Liver (tissue), 9 donors: ENCODE measurements around the gene CACNA1E. TPM values are rescaled to one million over a fixed set of nuclear protein-coding genes. Genes with fewer than 3 reads are reported as not detected.

ENCODE experiments used
- DNase-seq: peaks from one replicate; pipeline ENCODE4 v3.0.0-alpha.2; 2017; ENCODE audit warnings: low spot score
- H3K27ac ChIP-seq, 2 donors: one replicate each; pipeline ENCODE4 v1.7.0; 2013; ENCODE audit warnings: inconsistent platforms in 2 of 2, low read length in 2 of 2, control low read depth in 1 of 2, low read depth in 1 of 2, mild to moderate bottlenecking in 1 of 2
- H3K27me3 ChIP-seq, 4 donors: one replicate each; pipeline versions ENCODE4 v1.6.1 to v1.7.0; 2013; ENCODE audit warnings: low read length in 3 of 4, inconsistent platforms in 1 of 4, mild to moderate bottlenecking in 1 of 4, moderate library complexity in 1 of 4; ENCODE audit not compliant: control insufficient read depth in 4 of 4, insufficient read depth in 4 of 4
- H3K36me3 ChIP-seq, 4 donors: one replicate each; pipeline versions ENCODE4 v1.6.1 to v1.7.0; 2013; ENCODE audit warnings: low read length in 3 of 4, mild to moderate bottlenecking in 3 of 4, low read depth in 1 of 4, moderate library complexity in 1 of 4; ENCODE audit not compliant: control insufficient read depth in 4 of 4, insufficient read depth in 3 of 4
- H3K4me1 ChIP-seq, 4 donors: one replicate each; pipeline versions ENCODE4 v1.6.1 to v1.7.0; 2013; ENCODE audit warnings: low read length in 3 of 4, mild to moderate bottlenecking in 3 of 4, moderate library complexity in 1 of 4; ENCODE audit not compliant: control insufficient read depth in 4 of 4, insufficient read depth in 4 of 4
- H3K4me3 ChIP-seq, 3 donors: one replicate each; pipeline versions ENCODE4 v1.6.1 to v1.7.0; 2013; ENCODE audit warnings: low read length in 3 of 3, control low read depth in 1 of 3, low read depth in 1 of 3, mild to moderate bottlenecking in 1 of 3
- H3K9ac ChIP-seq, 2 donors: one replicate each; pipeline ENCODE4 v1.7.0; 2013; ENCODE audit warnings: low read length in 2 of 2, mild to moderate bottlenecking in 2 of 2, moderate library complexity in 2 of 2, control low read depth in 1 of 2, low read depth in 1 of 2
- H3K9me3 ChIP-seq, 4 donors: one replicate each; pipeline versions ENCODE4 v1.6.1 to v1.7.0; 2013; ENCODE audit warnings: low read length in 3 of 4; ENCODE audit not compliant: control insufficient read depth in 4 of 4
- EGR1 ChIP-seq, 2 donors: IDR thresholded peaks; 2 replicates each; pipeline ENCODE4 v1.6.1; 2016 to 2018; ENCODE audit warnings: antibody characterized with exemption in 2 of 2, low read depth in 2 of 2
- FOXA1 ChIP-seq: IDR thresholded peaks from 2 replicates; pipeline ENCODE4 v1.6.1; 2016; ENCODE audit warnings: antibody characterized with exemption
- FOXA2 ChIP-seq: IDR thresholded peaks from 2 replicates; pipeline ENCODE4 v1.6.1; 2016; ENCODE audit warnings: antibody characterized with exemption
- GABPA ChIP-seq, 2 donors: IDR thresholded peaks in 1 of 2; conservative IDR thresholded peaks in 1 of 2; 2 replicates each; pipeline ENCODE4 v1.6.1; 2016; ENCODE audit warnings: antibody characterized with exemption in 2 of 2, mild to moderate bottlenecking in 1 of 2, moderate library complexity in 1 of 2
- HNF4G ChIP-seq: IDR thresholded peaks from 2 replicates; pipeline ENCODE4 v1.6.1; 2016; ENCODE audit warnings: antibody characterized with exemption
- JUND ChIP-seq, 2 donors: IDR thresholded peaks; 2 replicates each; pipeline ENCODE4 v1.6.1; 2016; ENCODE audit warnings: antibody characterized with exemption in 2 of 2
- NR2F2 ChIP-seq: IDR thresholded peaks from 2 replicates; pipeline ENCODE4 v1.6.1; 2016; ENCODE audit warnings: antibody characterized with exemption
- RAD21 ChIP-seq, 2 donors: IDR thresholded peaks; 2 replicates each; pipeline ENCODE4 v1.6.1; 2016; ENCODE audit warnings: antibody characterized with exemption in 2 of 2, mild to moderate bottlenecking in 2 of 2
- RXRA ChIP-seq, 2 donors: IDR thresholded peaks; 2 replicates each; pipeline ENCODE4 v1.6.1; 2017 to 2018; ENCODE audit warnings: antibody characterized with exemption in 2 of 2, mild to moderate bottlenecking in 1 of 2
- SP1 ChIP-seq: IDR thresholded peaks from 2 replicates; pipeline ENCODE4 v1.6.1; 2018; ENCODE audit warnings: antibody characterized with exemption, mild to moderate bottlenecking
- TAF1 ChIP-seq: conservative IDR thresholded peaks from 2 replicates; pipeline ENCODE4 v1.6.1; 2016; ENCODE audit warnings: antibody characterized with exemption, mild to moderate bottlenecking
- YY1 ChIP-seq: IDR thresholded peaks from 2 replicates; pipeline ENCODE4 v1.6.1; 2016; ENCODE audit warnings: antibody characterized with exemption, mild to moderate bottlenecking
- WGBS: extraction: QIAGEN DNeasy Blood & Tissue Kit; methylation state at CpG from one replicate; pipeline ENCODE4 v1.1.7; 2013; 5-methylcytosine and 5-hydroxymethylcytosine counted together
- polyA plus RNA-seq, 2 donors: library from polyadenylated mRNA; stranded (reverse) in 1 of 2; unstranded in 1 of 2; fragments of 200-250 nt in 1 of 2; fragments of >200 nt in 1 of 2; fragmentation: Nextera tagmentation in 1 of 2; extraction: Ambion mirVana in 1 of 2; gene quantifications; one replicate each; pipeline versions ENCODE4 v1.2.1 to v1.2.3, GENCODE V29; 2013 to 2015
- total RNA-seq, 2 donors: library from RNA; depleted of rRNA; stranded (reverse); fragments of >200 nt; gene quantifications; one replicate each; pipeline ENCODE4 v1.2.3, GENCODE V29; 2014
- TF ChIP-seq, protein P1 (sequence below): IDR thresholded peaks from 2 replicates; pipeline ENCODE4 v1.6.1; 2016; ENCODE audit warnings: antibody characterized with exemption
- TF ChIP-seq, protein P2 (sequence below): IDR thresholded peaks from 2 replicates; pipeline ENCODE4 v1.6.1; 2016; ENCODE audit warnings: antibody characterized with exemption
- TF ChIP-seq, protein P3 (sequence below): fragments of 150-350 bp; IDR thresholded peaks from 2 replicates; pipeline ENCODE4 v1.5.1; 2017; ENCODE audit warnings: improper control_type of control experiment, low read depth, low read length; ENCODE audit not compliant: missing input control
- TF ChIP-seq, protein P4 (sequence below): IDR thresholded peaks from 2 replicates; pipeline ENCODE4 v1.6.1; 2016; ENCODE audit warnings: antibody characterized with exemption, mild to moderate bottlenecking
- TF ChIP-seq, protein P5 (sequence below): IDR thresholded peaks from 2 replicates; pipeline ENCODE4 v1.6.1; 2016; ENCODE audit warnings: antibody characterized with exemption
- donor health status: healthy.
- donor health status: healthy.
- donor health status: healthy.
- donor health status: healthy.
- donor health status: healthy.

The CACNA1E gene
- total and polyA plus RNA-seq, 4 donors, result under 0.01 to 0.08 (median 0.01) TPM; not detected in 1

DNA sequence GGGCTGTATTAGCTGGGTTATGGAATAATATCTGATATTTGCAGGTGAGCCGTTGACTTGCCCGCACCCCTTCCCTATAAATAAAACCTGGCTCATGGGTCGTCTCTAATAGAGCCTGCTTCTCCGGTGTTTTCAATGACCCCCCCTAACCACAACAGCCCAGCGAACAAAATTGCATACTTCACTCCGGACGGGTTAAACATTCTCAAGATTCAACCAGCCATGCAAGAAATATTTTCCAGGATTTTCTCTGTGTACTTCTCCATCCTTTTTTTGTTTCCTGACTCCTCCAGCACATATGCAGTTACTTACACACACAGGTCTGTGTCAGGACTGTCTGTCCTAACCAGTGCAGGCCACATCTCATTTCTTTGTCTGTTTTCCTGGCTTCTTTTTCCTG, 310.5 kb downstream of the CACNA1E start:
- Histone ChIP-seq H3K27ac (no peak overlapping the region), H3K9ac (no peak overlapping the region), H3K4me1 (no peaks in the 10 kb centered on the region), H3K9me3 (peaks cover 0 to 4% (median 0%) of the 10 kb centered on the region in 4 donors), H3K27me3 (peaks cover 0 to 12% (median under 1%) of the 10 kb centered on the region in 4 donors), H3K36me3 (no peaks in the 10 kb centered on the region), H3K4me3 (no peak overlapping the region)
- no peak for TF ChIP-seq RAD21 (IDR thresholded peaks at IDR 0.05)
- no peak for DNase-seq
- 82% methylated on average over 7 of the region's 7 CpGs for WGBS

DNA sequence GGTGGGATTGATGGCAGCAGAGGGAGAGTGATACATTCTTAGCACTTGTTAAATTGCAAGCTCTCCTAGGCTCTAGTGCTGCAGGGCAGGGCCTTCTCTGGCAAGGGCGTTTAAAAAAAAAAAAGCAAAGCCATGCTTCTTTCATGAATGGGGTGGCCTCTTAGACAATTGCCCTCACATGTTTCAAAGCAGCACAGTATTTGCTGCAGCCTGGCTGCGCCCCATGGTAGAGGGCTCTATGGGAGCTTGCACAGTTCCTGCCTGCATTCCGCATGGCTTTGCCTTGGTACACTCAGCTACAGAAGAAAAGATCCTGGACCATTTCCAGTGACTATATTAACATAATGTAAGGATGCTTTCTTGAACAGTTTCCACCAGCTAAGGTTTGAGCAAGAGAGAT, 311.0 kb downstream of the CACNA1E start:
- Histone ChIP-seq H3K9me3 (peaks cover 0 to 4% (median 0%) of the 10 kb centered on the region in 4 donors), H3K4me1 (no peaks in the 10 kb centered on the region), H3K4me3 (no peak overlapping the region), H3K36me3 (no peaks in the 10 kb centered on the region), H3K27me3 (peaks cover 0 to 12% (median 0%) of the 10 kb centered on the region in 4 donors), H3K27ac (no peak overlapping the region), H3K9ac (no peak overlapping the region)
- WGBS, result 78% methylated on average over 3 of the region's 3 CpGs
- no peak for DNase-seq
- TF ChIP-seq, protein P1, sequence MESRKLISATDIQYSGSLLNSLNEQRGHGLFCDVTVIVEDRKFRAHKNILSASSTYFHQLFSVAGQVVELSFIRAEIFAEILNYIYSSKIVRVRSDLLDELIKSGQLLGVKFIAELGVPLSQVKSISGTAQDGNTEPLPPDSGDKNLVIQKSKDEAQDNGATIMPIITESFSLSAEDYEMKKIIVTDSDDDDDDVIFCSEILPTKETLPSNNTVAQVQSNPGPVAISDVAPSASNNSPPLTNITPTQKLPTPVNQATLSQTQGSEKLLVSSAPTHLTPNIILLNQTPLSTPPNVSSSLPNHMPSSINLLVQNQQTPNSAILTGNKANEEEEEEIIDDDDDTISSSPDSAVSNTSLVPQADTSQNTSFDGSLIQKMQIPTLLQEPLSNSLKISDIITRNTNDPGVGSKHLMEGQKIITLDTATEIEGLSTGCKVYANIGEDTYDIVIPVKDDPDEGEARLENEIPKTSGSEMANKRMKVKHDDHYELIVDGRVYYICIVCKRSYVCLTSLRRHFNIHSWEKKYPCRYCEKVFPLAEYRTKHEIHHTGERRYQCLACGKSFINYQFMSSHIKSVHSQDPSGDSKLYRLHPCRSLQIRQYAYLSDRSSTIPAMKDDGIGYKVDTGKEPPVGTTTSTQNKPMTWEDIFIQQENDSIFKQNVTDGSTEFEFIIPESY, result no peak
- TF ChIP-seq FOXA2, result no peak
- TF ChIP-seq NR2F2, result no peak
- TF ChIP-seq YY1, result no peak
- no peak for TF ChIP-seq SP1
- no peak for TF ChIP-seq GABPA (IDR thresholded peaks at IDR 0.05 in 1 of 2, conservative IDR thresholded peaks at IDR 0.05 in 1 of 2)
- no peak for TF ChIP-seq TAF1

DNA sequence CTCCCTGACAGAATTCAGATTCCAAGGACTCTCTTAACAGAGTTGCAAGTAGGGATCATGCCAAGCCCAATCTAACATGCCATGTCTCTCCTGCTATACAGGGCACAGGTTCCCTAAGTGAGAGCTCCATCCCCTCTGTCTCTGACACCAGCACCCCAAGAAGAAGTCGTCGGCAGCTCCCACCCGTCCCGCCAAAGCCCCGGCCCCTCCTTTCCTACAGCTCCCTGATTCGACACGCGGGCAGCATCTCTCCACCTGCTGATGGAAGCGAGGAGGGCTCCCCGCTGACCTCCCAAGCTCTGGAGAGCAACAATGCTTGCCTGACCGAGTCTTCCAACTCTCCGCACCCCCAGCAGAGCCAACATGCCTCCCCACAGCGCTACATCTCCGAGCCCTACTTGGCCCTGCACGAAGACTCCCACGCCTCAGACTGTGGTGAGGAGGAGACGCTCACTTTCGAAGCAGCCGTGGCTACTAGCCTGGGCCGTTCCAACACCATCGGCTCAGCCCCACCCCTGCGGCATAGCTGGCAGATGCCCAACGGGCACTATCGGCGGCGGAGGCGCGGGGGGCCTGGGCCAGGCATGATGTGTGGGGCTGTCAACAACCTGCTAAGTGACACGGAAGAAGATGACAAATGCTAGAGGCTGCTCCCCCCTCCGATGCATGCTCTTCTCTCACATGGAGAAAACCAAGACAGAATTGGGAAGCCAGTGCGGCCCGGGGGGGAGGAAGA, 315.0 kb downstream of the CACNA1E start:
- WGBS, result 87% methylated on average over 32 of the region's 32 CpGs
- Histone ChIP-seq H3K9me3 (peaks cover 0 to 4% (median 0%) of the 10 kb centered on the region in 4 donors), H3K4me3 (no peak overlapping the region), H3K4me1 (no peaks in the 10 kb centered on the region), H3K36me3 (no peaks in the 10 kb centered on the region), H3K27ac (no peak overlapping the region), H3K9ac (no peak overlapping the region), H3K27me3 (peaks cover 0 to 3% (median 0%) of the 10 kb centered on the region in 4 donors)
- no peak for DNase-seq
- TF ChIP-seq, protein P2, sequence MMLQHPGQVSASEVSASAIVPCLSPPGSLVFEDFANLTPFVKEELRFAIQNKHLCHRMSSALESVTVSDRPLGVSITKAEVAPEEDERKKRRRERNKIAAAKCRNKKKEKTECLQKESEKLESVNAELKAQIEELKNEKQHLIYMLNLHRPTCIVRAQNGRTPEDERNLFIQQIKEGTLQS, result no peak
- no peak for TF ChIP-seq JUND (IDR thresholded peaks at IDR 0.05)
- no peak for TF ChIP-seq RAD21 (IDR thresholded peaks at IDR 0.05)
- no peak for TF ChIP-seq NR2F2
- TF ChIP-seq EGR1 (IDR thresholded peaks at IDR 0.05; ENCODE audit: low read depth in 2 of 2), result no peak
- TF ChIP-seq SP1, result no peak
- TF ChIP-seq, protein P1, result no peak
- no peak for TF ChIP-seq TAF1
- TF ChIP-seq HNF4G, result no peak
- TF ChIP-seq, protein P3, sequence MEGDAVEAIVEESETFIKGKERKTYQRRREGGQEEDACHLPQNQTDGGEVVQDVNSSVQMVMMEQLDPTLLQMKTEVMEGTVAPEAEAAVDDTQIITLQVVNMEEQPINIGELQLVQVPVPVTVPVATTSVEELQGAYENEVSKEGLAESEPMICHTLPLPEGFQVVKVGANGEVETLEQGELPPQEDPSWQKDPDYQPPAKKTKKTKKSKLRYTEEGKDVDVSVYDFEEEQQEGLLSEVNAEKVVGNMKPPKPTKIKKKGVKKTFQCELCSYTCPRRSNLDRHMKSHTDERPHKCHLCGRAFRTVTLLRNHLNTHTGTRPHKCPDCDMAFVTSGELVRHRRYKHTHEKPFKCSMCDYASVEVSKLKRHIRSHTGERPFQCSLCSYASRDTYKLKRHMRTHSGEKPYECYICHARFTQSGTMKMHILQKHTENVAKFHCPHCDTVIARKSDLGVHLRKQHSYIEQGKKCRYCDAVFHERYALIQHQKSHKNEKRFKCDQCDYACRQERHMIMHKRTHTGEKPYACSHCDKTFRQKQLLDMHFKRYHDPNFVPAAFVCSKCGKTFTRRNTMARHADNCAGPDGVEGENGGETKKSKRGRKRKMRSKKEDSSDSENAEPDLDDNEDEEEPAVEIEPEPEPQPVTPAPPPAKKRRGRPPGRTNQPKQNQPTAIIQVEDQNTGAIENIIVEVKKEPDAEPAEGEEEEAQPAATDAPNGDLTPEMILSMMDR, result no peak
- TF ChIP-seq, protein P4, sequence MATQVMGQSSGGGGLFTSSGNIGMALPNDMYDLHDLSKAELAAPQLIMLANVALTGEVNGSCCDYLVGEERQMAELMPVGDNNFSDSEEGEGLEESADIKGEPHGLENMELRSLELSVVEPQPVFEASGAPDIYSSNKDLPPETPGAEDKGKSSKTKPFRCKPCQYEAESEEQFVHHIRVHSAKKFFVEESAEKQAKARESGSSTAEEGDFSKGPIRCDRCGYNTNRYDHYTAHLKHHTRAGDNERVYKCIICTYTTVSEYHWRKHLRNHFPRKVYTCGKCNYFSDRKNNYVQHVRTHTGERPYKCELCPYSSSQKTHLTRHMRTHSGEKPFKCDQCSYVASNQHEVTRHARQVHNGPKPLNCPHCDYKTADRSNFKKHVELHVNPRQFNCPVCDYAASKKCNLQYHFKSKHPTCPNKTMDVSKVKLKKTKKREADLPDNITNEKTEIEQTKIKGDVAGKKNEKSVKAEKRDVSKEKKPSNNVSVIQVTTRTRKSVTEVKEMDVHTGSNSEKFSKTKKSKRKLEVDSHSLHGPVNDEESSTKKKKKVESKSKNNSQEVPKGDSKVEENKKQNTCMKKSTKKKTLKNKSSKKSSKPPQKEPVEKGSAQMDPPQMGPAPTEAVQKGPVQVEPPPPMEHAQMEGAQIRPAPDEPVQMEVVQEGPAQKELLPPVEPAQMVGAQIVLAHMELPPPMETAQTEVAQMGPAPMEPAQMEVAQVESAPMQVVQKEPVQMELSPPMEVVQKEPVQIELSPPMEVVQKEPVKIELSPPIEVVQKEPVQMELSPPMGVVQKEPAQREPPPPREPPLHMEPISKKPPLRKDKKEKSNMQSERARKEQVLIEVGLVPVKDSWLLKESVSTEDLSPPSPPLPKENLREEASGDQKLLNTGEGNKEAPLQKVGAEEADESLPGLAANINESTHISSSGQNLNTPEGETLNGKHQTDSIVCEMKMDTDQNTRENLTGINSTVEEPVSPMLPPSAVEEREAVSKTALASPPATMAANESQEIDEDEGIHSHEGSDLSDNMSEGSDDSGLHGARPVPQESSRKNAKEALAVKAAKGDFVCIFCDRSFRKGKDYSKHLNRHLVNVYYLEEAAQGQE, result no peak
- no peak for TF ChIP-seq FOXA2
- TF ChIP-seq, protein P5, sequence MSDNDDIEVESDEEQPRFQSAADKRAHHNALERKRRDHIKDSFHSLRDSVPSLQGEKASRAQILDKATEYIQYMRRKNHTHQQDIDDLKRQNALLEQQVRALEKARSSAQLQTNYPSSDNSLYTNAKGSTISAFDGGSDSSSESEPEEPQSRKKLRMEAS, result no peak
- no peak for TF ChIP-seq RXRA (IDR thresholded peaks at IDR 0.05)
- TF ChIP-seq GABPA (IDR thresholded peaks at IDR 0.05 in 1 of 2, conservative IDR thresholded peaks at IDR 0.05 in 1 of 2), result no peak
- no peak for TF ChIP-seq FOXA1
- no peak for TF ChIP-seq YY1
